Inflammatory macrophage treated with lipopolysaccharide for 1 hour (primary cell): ENCODE measurements around the gene CYB561A3.
"Not testable (repeated sequence)": the region's sequence is repeated elsewhere in the genome, so short reads cannot be mapped to it uniquely, and the experiment has no call there.

Experiments
- DNase-seq, 2 donors: peaks; one replicate each; pipeline ENCODE4 v3.0.0-alpha.2; 2020 to 2022

Gene CYB561A3

DNA sequence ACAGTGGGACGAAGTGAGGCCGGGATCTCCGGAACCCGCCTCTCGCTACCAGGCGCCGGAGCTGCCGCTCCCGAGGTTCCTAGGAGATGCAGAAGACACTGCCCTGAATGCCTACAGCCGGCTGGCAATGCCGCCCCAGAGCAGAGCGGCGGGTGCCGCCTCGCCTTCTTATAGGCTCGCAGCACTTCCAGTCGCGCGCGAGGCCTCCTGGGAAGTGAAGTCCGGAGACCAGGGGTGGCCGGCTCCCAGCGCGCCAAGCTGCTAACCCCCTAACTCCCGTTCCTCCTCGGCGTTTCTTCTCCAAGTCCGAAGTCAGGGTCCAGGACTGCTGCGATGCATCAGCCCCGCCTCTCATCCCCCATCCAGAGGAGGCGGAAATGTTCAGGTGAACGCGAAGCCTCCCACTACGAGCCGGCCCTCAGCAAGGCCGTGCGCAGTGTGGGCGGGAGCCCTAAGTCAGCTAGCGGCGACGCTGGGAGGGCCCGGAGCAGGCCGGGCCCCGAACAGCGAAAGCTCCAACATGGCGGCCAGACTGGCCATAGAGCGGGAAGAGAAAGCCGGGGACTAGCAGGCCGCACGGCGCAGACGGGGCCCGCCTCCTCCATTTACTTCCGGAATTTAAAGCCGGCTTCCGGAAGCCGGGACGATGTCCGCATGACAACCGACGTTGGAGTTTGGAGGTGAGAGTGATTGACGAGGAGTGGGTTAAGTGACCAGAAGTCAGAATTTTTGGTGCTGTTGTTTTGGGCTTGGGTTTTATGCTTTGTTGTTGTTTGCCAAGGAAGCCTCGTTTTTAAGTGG lies at the start of gene CYB561A3, which contains the start of gene TMEM138:
CYB561A3 (minus strand) TSS at position 142 of the 801 bp plus-strand sequence. CDS start 5,169 bp downstream, outside the sequence.
TMEM138 (plus strand) TSS at position 634 of the 801 bp plus-strand sequence. CDS start 2,017 bp downstream, outside the sequence.
- peak; percentile 95 to 99 for DNase-seq

DNA sequence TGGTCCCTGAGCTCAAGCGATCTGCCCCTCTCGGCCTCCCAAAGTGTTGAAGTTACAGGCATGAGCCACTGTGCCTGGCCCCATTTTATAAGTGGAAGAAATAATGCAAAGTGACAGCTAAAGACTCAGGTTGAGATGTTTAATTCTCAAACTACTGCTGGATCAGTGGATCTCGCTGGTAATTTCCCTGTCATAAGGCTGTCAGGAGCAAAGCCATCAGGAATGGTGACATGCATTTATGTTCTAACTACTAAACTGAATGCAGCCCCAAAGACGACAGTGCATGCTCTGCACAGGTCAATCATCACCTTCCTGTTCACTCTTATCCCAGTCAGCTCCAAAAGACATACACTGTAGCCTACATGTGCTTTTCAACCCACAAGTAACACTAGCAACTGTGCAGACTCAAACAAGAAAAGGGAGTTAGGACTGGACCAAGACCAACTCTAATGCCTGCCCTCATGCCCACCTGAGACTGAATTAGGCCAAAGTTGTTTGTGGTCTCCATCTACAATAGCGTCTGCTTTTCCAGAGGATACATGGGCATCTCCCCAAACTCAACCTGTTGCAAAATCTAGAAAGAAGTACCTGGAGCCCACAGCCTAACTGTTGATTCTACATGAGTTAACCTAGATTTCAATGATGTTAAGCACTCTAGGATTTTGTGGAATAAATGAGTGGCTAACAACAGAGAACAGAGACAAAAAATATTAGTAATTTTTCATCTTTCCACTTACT lies 45.5 kb upstream of the CYB561A3 start:
- DNase-seq = no peak

- DNase-seq = no peak
Measured at GRCh38 chr11:61406067-61406466, 44.4 kb upstream of the CYB561A3 start.

DNA sequence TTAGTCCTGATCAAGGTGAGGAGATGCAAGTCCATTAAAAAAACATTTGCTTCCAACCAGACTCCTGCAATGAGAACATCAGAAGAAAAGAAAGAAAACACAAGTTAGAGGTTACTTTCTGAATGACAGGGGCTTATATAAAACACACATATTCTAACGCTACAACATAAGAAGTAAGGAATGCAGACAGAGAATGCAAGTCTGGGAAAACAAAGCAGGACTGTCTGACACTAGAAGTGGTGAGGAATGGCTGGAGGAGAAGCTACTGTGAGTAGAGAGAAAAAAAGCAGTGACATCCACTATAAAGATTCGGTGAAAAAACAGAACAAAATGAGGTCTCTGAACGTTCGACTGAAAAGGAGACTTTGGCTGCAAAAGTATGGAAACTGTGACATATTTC lies 43.0 kb upstream of the CYB561A3 start:
- no peak for DNase-seq

DNA sequence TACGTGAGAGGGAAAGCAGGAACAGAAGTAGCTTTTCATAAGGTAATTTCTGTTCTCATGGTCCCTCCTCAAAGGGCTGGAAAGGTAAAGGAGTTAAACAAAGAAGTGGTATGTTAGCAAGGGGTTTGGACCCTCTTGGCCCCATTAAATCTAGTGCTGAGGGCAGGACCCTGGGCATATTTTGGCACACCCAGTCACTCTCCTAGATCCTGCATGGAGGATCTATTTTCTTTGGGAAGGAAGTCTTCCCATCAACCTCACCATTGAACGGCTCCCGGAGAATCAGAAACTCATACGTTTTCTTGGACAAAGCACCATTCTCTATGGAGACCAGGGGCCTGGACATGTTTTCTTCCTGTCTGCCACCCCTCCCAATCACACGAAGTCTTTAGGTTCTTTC lies 42.4 kb upstream of the CYB561A3 start:
- DNase-seq = no peak

DNA sequence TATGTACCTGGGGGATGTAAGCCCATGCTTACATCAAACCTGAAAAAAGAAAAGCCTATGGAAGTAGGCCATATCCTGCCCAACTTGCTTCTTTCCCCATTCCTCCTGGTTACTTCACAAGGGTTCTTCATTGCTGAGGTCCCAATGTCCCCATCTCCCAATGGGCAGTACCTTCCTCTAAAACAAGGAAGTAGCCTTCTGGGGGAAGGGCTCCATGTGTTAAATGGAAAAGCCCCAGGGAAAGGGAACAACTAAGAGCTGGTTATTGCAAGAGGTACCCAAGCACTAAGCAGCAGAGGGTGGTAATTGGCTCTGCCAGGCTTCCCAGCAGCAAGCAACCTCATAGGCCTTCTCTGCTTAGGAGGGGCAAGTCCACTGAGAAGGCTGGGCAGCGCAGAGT lies 42.0 kb upstream of the CYB561A3 start:
- DNase-seq = peak; percentile 68 to 90

- DNase-seq = no peak
Measured at GRCh38 chr11:61401573-61401972, 39.9 kb upstream of the CYB561A3 start.

- no peak for DNase-seq
Measured at GRCh38 chr11:61401173-61401572, 39.5 kb upstream of the CYB561A3 start.

DNA sequence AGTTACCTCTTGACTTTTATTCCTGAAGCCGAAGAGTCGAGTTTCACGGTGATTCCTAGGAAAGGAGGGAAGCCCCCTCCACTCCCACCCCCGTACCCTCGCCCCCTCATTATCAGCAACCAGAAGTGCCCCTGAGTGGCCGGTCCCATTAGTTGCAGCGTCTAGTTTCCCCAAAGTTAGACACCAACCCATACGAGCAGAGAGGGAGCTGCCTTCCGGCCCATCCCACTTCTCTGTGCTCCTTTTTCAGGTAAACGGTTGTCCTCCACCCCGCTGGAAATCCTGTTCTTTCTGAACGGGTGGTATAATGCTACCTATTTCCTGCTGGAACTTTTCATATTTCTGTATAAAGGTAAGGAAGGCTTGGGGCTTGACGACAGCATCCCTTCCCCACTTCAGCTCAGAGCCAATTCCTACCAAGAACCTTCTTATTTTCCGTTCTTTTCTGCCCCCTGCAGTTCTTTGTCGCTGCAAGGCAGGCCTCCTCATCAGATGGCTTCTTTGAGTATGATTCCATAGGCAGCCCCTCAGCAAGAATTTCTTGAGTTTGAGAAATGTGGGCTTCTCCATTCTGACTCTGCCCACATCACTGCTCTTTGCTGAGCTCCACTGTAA lies 31.4 kb upstream of the CYB561A3 start:
- no peak for DNase-seq

DNA sequence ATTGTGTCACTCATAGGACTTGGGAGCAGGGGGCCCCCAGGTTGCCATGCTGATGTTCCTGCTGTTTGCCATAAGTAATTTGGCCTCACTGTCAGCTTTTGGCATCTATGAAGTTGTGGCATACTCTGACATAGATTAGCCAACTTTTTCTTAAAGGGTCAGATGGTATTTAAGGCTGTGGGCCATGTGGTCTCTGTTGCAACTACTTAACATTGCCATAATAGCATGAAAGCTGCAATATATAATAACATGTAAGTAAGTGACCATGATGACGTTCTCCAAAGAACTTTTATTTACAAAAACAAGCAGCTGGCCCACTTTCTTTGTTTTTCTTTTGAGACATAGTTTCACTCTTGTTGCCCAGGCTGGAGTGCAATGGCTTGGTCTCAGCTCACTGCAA lies 28.5 kb upstream of the CYB561A3 start:
- DNase-seq = no peak

DNA sequence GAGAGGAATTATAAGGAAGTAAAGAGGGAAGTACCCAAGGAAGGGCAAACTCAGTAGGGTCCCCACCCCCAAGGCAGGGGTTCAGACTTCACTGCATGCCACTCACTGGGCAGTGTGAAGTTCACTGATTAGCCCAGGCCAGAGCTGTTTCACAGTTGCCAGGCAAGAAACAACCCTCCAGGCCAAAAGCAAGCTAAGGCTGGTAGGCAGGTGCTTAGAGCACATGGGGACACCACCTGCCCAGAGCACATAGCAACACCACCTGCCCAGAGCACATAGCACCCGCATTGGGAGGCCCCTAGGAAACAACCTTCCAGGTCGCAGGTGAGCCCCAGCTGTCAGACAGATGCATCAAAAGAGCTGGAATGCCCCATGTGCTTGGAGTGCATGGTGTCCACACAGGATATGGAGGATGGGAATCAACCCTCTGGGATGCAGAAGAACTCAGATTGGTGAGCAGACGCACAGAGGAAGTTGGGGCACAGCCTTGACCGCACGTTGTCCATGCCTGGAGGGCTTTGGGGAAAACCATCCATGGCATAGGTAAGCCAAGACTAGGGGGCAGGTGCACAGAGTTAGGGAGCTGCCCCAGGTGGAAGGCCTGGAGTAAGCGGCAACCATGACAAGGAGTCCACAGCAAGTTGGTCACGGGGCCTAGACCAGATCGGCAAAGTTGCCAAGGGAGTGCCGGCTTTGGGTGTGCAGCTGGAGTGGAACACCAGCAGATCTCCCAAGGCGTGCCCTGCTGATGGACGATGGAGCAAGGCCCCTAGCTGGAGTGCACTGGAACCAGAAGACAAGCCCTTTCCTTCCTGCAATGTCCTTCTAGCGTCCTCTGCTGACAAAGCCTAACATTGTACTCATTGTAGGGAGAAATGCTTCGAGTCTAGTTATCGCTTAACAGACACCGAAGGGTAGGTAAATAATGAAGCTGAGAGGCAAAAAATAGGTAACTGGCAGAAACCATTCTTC lies 22.9 kb upstream of the CYB561A3 start:
- DNase-seq = peak in 1 of 2 donors; percentile 38

GRCh38 chr11:61383859-61384258 lies 22.2 kb upstream of the CYB561A3 start:
- DNase-seq = not testable (repeated sequence)

- DNase-seq = no peak
Measured at GRCh38 chr11:61380884-61381283, 19.2 kb upstream of the CYB561A3 start.

DNA sequence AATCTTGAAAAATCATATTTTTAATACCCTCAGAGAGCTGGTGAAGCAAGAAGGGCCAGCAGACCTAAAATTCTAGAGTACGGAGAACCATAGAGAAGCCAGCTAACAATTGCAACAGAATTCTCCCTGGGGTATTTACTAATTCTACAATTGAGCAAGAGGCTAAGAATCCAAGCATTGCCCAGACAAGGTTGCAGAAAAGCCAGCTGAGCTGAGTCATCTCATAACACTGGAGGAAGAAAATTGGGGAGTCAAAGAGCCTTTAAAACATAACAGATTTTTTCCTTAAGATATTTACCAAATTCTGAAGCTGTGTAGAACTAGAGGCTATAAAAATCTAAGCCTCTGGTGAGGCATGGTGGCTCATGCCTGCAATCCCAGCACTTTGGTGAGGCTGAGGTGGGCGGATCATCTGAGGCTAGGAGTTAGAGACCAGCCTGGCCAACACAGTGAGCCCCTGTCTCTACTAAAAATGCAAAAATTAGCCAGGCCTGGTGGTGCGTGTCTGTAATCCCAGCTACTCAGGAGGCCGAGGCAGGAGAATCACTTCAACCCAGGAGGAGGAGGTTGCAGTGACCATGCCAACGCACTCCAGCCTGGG lies 17.1 kb upstream of the CYB561A3 start:
- DNase-seq = peak; percentile 94 to 95

GRCh38 chr11:61377461-61378160 lies 15.9 kb upstream of the CYB561A3 start:
- no peak for DNase-seq

- DNase-seq = no peak
Measured at GRCh38 chr11:61375761-61376108, 14.1 kb upstream of the CYB561A3 start.

GRCh38 chr11:61372659-61373420 lies 11.2 kb upstream of the CYB561A3 start:
- DNase-seq = no peak

DNA sequence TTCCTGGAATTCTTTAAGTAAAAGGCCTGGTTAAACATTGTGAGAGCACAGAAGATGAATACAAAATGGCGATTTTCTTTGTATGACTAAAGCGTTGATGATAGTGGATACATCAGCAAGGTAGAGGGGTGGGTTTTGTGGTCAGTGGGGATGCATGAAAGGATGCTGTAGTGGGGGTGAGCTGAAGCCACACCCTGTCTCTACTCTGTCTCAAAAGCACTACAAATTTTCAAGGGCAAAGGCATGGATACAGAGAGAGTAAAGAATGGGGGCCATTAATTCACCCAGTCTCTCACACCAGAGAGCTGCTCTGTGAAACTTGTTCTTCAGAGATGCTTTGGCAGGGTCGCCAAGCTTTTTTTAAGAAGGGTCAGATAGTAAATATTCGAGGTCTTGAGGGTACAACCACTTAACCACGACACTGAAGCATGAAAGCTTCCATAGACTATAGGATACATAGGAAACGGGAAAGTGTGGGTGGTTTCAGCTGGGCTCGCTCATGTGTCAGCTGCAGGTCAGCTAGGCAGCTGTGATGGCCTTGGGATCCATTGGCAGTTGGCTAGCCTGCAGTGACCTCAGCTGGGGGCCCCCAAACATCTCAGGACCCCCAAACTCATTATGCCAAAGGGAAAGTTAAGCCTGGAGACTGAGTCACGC lies 8.8 kb upstream of the CYB561A3 start:
- DNase-seq = no peak

GRCh38 chr11:61369372-61370348 lies 8.0 kb upstream of the CYB561A3 start:
- DNase-seq = peak; percentile 73 to 99
